GM19324 (cell line): ENCODE results near the gene C17orf50.

Experiments used
- ATAC-seq: cut with Tn5 transposase; IDR thresholded peaks from one replicate; pipeline ENCODE4 v1.9.1; 2021; ENCODE audit warnings: mild to moderate bottlenecking, moderate library complexity; ENCODE audit not compliant: unreplicated experiment, low FRiP score

Gene C17orf50

GRCh38 chr17:35733366-35733765, 27.3 kb upstream of the C17orf50 start:
- ATAC-seq = no peak

GRCh38 chr17:35734396-35734795, 26.3 kb upstream of the C17orf50 start:
- no peak for ATAC-seq

- no peak for ATAC-seq
Measured at GRCh38 chr17:35735036-35735805, 25.5 kb upstream of the C17orf50 start.

- no peak for ATAC-seq
Measured at GRCh38 chr17:35736236-35736635, 24.5 kb upstream of the C17orf50 start.

GRCh38 chr17:35738519-35739133, 22.1 kb upstream of the C17orf50 start:
- ATAC-seq = no peak

- ATAC-seq = no peak
Measured at GRCh38 chr17:35740216-35740615, 20.5 kb upstream of the C17orf50 start.

- ATAC-seq = no peak
Measured at GRCh38 chr17:35740997-35741931, 19.4 kb upstream of the C17orf50 start.

- ATAC-seq = no peak
Measured at GRCh38 chr17:35742496-35742895, 18.2 kb upstream of the C17orf50 start.

- ATAC-seq = no peak
Measured at GRCh38 chr17:35742896-35743477, 17.7 kb upstream of the C17orf50 start.

- no peak for ATAC-seq
Measured at GRCh38 chr17:35743626-35744328, 16.9 kb upstream of the C17orf50 start.

- ATAC-seq = no peak
Measured at GRCh38 chr17:35744830-35745229, 15.9 kb upstream of the C17orf50 start.

- ATAC-seq = no peak
Measured at GRCh38 chr17:35745246-35745645, 15.4 kb upstream of the C17orf50 start.

GRCh38 chr17:35745749-35746320, 14.9 kb upstream of the C17orf50 start:
- ATAC-seq = no peak

- ATAC-seq = no peak
Measured at GRCh38 chr17:35747540-35748017, 13.1 kb upstream of the C17orf50 start.

GRCh38 chr17:35748341-35748841, 12.3 kb upstream of the C17orf50 start:
- ATAC-seq = no peak

GRCh38 chr17:35748979-35749378, 11.7 kb upstream of the C17orf50 start:
- no peak for ATAC-seq

- ATAC-seq = no peak
Measured at GRCh38 chr17:35749560-35750412, 10.9 kb upstream of the C17orf50 start.

GRCh38 chr17:35750526-35751395, 9.9 kb upstream of the C17orf50 start:
- no peak for ATAC-seq
